Common myeloid progenitor, CD34-positive (primary cell): ENCODE results near the gene TMEM51.

ENCODE experiments used
- CTCF ChIA-PET: fragments of 350-600 bp; sonication (Branson Sonifier 250); formaldehyde crosslinking; loops from one replicate; lab custom pipeline; 2021; ENCODE audit warnings: antibody characterized with exemption; lab: Charles Lee
- POLR2A ChIA-PET: fragments of 350-600 bp; sonication (Branson Sonifier 250); formaldehyde crosslinking; loops from one replicate; lab custom pipeline; 2021; ENCODE audit warnings: antibody characterized with exemption; lab: Charles Lee
- DNase-seq, 3 donors: peaks; one replicate each; pipeline versions ENCODE4 v3.0.0 to v3.0.0-alpha.2; 2013
- H3K27ac ChIP-seq, 2 experiments: 1 replicate in 1 of 2; 2 replicates in 1 of 2; pipeline ENCODE4 v1.7.0; 2013; ENCODE audit warnings: inconsistent platforms in 2 of 2, low read length in 2 of 2, mild to moderate bottlenecking in 2 of 2, low read depth in 1 of 2, moderate library complexity in 1 of 2; ENCODE audit not compliant: severe bottlenecking in 2 of 2, insufficient read depth in 1 of 2, poor library complexity in 1 of 2
- H3K27me3 ChIP-seq, 5 experiments: replicated peaks in 2 of 5; 1 replicate in 3 of 5; 2 replicates in 2 of 5; pipeline versions ENCODE4 v1.6.1 to v1.7.0; 2013; ENCODE audit warnings: low read length in 4 of 5, mild to moderate bottlenecking in 2 of 5, moderate library complexity in 2 of 5, inconsistent platforms in 1 of 5; ENCODE audit not compliant: insufficient read depth in 5 of 5, control insufficient read depth in 4 of 5
- H3K36me3 ChIP-seq, 4 experiments: 1 replicate in 2 of 4; 2 replicates in 2 of 4; pipeline versions ENCODE4 v1.6.1 to v1.7.0; 2013; ENCODE audit warnings: low read length in 3 of 4, control low read depth in 1 of 4, mild to moderate bottlenecking in 1 of 4; ENCODE audit not compliant: control insufficient read depth in 4 of 4, insufficient read depth in 4 of 4
- H3K4me1 ChIP-seq, 4 experiments: 1 replicate in 3 of 4; 2 replicates in 1 of 4; pipeline versions ENCODE4 v1.6.1 to v1.7.1; 2013; ENCODE audit warnings: low read length in 3 of 4, mild to moderate bottlenecking in 3 of 4, control low read depth in 1 of 4, inconsistent platforms in 1 of 4, moderate library complexity in 1 of 4; ENCODE audit not compliant: control insufficient read depth in 4 of 4, insufficient read depth in 4 of 4; ENCODE audit errors: control extremely low read depth in 1 of 4
- H3K4me3 ChIP-seq, 7 experiments: 1 replicate in 4 of 7; 2 replicates in 3 of 7; pipeline versions ENCODE4 v1.5.1 to v1.7.0; 2013; ENCODE audit warnings: mild to moderate bottlenecking in 7 of 7, low read length in 6 of 7, moderate library complexity in 6 of 7, inconsistent platforms in 2 of 7, low read depth in 2 of 7, control low read depth in 1 of 7; ENCODE audit not compliant: insufficient read depth in 4 of 7, control insufficient read depth in 1 of 7; ENCODE audit errors: extremely low read depth in 1 of 7
- H3K9me3 ChIP-seq, 5 experiments: 1 replicate in 4 of 5; 2 replicates in 1 of 5; pipeline versions ENCODE4 v1.6.1 to v1.7.1; 2013; ENCODE audit warnings: low read length in 4 of 5, mild to moderate bottlenecking in 2 of 5, inconsistent platforms in 1 of 5, low read depth in 1 of 5, moderate library complexity in 1 of 5; ENCODE audit not compliant: control insufficient read depth in 4 of 5, insufficient read depth in 2 of 5; ENCODE audit errors: control extremely low read depth in 1 of 5
- WGBS: methylation state at CpG from one replicate; pipeline ENCODE4 v1.1.5; 2013; ENCODE audit not compliant: insufficient coverage; 5-methylcytosine and 5-hydroxymethylcytosine counted together

The TMEM51 gene

GRCh38 chr1:15117671-15118325 is 35.7 kb upstream of the TMEM51 start:
- no peak for DNase-seq
- H3K27me3 ChIP-seq, result peaks cover 0 to 2% (median 0%) of the 10 kb centered on the region in 5 experiments
- WGBS, result 92% methylated on average over 2 of the region's 8 CpGs
- ChIA-PET CTCF (interaction anchor here (0.6 to 1.5 kb wide), 5 partner anchors 11 to 154 kb away, joined by 3 to 7 read pairs (median 3); no protein-coding TSS in a partner anchor), POLR2A (no interaction called here)
- no peak overlapping the region for H3K27ac ChIP-seq
- H3K36me3 ChIP-seq, result no peaks in the 10 kb centered on the region
- H3K9me3 ChIP-seq, result no peaks in the 10 kb centered on the region
- H3K4me3 ChIP-seq, result no peak overlapping the region
- H3K4me1 ChIP-seq, result peaks cover 0 to 4% (median 1%) of the 10 kb centered on the region in 4 experiments

GRCh38 chr1:15118579-15118978 is 35.0 kb upstream of the TMEM51 start:
- H3K27me3 ChIP-seq, result peaks cover 0 to 2% (median 0%) of the 10 kb centered on the region in 5 experiments
- no peak overlapping the region for H3K27ac ChIP-seq
- H3K36me3 ChIP-seq, result no peaks in the 10 kb centered on the region
- CTCF ChIA-PET, result interaction anchor here (2.4 kb wide), 1 partner anchor 10 kb away, joined by 9 read pairs; no protein-coding TSS in a partner anchor
- WGBS, result 97% methylated on average over 8 of the region's 8 CpGs
- H3K4me1 ChIP-seq, result no peaks in the 10 kb centered on the region
- no peaks in the 10 kb centered on the region for H3K9me3 ChIP-seq
- DNase-seq, result no peak
- POLR2A ChIA-PET, result no interaction called here
- no peak overlapping the region for H3K4me3 ChIP-seq

- Histone ChIP-seq H3K4me1 (no peaks in the 10 kb centered on the region), H3K36me3 (no peaks in the 10 kb centered on the region), H3K9me3 (no peaks in the 10 kb centered on the region), H3K4me3 (no peak overlapping the region), H3K27me3 (peaks cover 0 to 2% (median 0%) of the 10 kb centered on the region in 5 experiments), H3K27ac (no peak overlapping the region)
- ChIA-PET POLR2A (no interaction called here), CTCF (interaction anchor here (1.3 to 2.4 kb wide), 3 partner anchors 8 to 151 kb away, joined by 3 to 9 read pairs (median 4); no protein-coding TSS in a partner anchor)
- no peak for DNase-seq
- WGBS, result 92% methylated on average over 11 of the region's 13 CpGs
Measured at GRCh38 chr1:15120251-15120945, 33.1 kb upstream of the TMEM51 start.

GRCh38 chr1:15122331-15122730 is 31.2 kb upstream of the TMEM51 start:
- H3K27ac ChIP-seq, result no peak overlapping the region
- DNase-seq, result no peak
- H3K9me3 ChIP-seq, result no peaks in the 10 kb centered on the region
- no peaks in the 10 kb centered on the region for H3K27me3 ChIP-seq
- 91% methylated on average over 7 of the region's 7 CpGs for WGBS
- H3K36me3 ChIP-seq, result no peaks in the 10 kb centered on the region
- no peak overlapping the region for H3K4me3 ChIP-seq
- H3K4me1 ChIP-seq, result no peaks in the 10 kb centered on the region
- ChIA-PET POLR2A (no interaction called here), CTCF (interaction anchor here (1.8 kb wide), 1 partner anchor 150 kb away, joined by 5 read pairs; no protein-coding TSS in a partner anchor)

- H3K4me1 ChIP-seq, result no peaks in the 10 kb centered on the region
- H3K27ac ChIP-seq, result no peak overlapping the region
- no peaks in the 10 kb centered on the region for H3K27me3 ChIP-seq
- H3K4me3 ChIP-seq, result no peak overlapping the region
- POLR2A ChIA-PET, result no interaction called here
- DNase-seq, result no peak
- 100% methylated on average over 3 of the region's 5 CpGs for WGBS
- H3K9me3 ChIP-seq, result no peaks in the 10 kb centered on the region
- no peaks in the 10 kb centered on the region for H3K36me3 ChIP-seq
- CTCF ChIA-PET, result interaction anchor here (0.7 to 1.8 kb wide), 3 partner anchors 29 to 149 kb away, joined by 3 to 5 read pairs (median 4); no protein-coding TSS in a partner anchor
Measured at GRCh38 chr1:15123270-15123669, 30.3 kb upstream of the TMEM51 start.

- no peak for DNase-seq
- H3K36me3 ChIP-seq, result no peaks in the 10 kb centered on the region
- no peak overlapping the region for H3K27ac ChIP-seq
- H3K27me3 ChIP-seq, result no peaks in the 10 kb centered on the region
- H3K4me1 ChIP-seq, result peaks cover 0 to 4% (median 3%) of the 10 kb centered on the region in 4 experiments
- no peaks in the 10 kb centered on the region for H3K9me3 ChIP-seq
- 100% methylated on average over 4 of the region's 9 CpGs for WGBS
- ChIA-PET CTCF (interaction anchor here (0.6 to 1.8 kb wide), 3 partner anchors 28 to 264 kb away, joined by 3 to 5 read pairs (median 4); no protein-coding TSS in a partner anchor), POLR2A (no interaction called here)
- no peak overlapping the region for H3K4me3 ChIP-seq
Measured at GRCh38 chr1:15123925-15124324, 29.6 kb upstream of the TMEM51 start.
